ENCODE data around the gene RERE. TPM values are rescaled to one million over a fixed set of nuclear protein-coding genes. Genes with fewer than 3 reads are reported as not detected.

Gene RERE
- total RNA-seq, 3 donors from 2014 or later: 99.5 to 204 (median 174) TPM

- Histone ChIP-seq H3K9me3 (no peaks in the 10 kb centered on the region), H3K36me3 (ENCODE audit: low read depth) (no peaks in the 10 kb centered on the region), H3K4me1 (ENCODE audit: low read depth) (no peaks in the 10 kb centered on the region), H3K4me3 (no peak overlapping the region)
- DNase-seq: no peak
- TF ChIP-seq, protein P1, sequence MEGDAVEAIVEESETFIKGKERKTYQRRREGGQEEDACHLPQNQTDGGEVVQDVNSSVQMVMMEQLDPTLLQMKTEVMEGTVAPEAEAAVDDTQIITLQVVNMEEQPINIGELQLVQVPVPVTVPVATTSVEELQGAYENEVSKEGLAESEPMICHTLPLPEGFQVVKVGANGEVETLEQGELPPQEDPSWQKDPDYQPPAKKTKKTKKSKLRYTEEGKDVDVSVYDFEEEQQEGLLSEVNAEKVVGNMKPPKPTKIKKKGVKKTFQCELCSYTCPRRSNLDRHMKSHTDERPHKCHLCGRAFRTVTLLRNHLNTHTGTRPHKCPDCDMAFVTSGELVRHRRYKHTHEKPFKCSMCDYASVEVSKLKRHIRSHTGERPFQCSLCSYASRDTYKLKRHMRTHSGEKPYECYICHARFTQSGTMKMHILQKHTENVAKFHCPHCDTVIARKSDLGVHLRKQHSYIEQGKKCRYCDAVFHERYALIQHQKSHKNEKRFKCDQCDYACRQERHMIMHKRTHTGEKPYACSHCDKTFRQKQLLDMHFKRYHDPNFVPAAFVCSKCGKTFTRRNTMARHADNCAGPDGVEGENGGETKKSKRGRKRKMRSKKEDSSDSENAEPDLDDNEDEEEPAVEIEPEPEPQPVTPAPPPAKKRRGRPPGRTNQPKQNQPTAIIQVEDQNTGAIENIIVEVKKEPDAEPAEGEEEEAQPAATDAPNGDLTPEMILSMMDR (IDR thresholded peaks at IDR 0.05): no peak
- ATAC-seq: no peak
- intact Hi-C loops (cut with DNase I, micrococcal nuclease): no loop called here
These were observed 514.3 kb downstream of the RERE start for GRCh38 chr1:8303141-8303540.

Small RNA genes within 50 kb of the gene (microRNA-seq; reads per million reads assigned to microRNA genes)
- gene MIR6728: not detected

Other genes with a start within 250 kb of the RERE start
- 100 to 1,000 TPM; 383 to 734 (median 494) TPM for gene ENO1, start 61.0 kb upstream of the RERE start, total RNA-seq
- gene CA6, start 128.2 kb upstream of the RERE start, total RNA-seq: not detected
- gene SLC2A7, start 208.8 kb upstream of the RERE start, total RNA-seq: not detected

Measured in mucosa of descending colon (tissue), 3 donors.